HEK293 (cell line): Measurements from ENCODE around the gene SLC25A36.

Source experiments
- CTCF ChIA-PET: fragments of 350-600 bp; formaldehyde crosslinking; extraction: SDS; loops from one replicate; lab custom pipeline; 2021; ENCODE audit warnings: antibody characterized with exemption; lab: Yijun Ruan, JAX
- POLR2A ChIA-PET: fragments of 300-600 bp; formaldehyde crosslinking; extraction: SDS; loops from one replicate; lab custom pipeline; 2020; ENCODE audit warnings: antibody characterized with exemption, inconsistent platforms; lab: Yijun Ruan, JAX
- H3K27ac ChIP-seq: fragments of 200-500 bp; sonication (Bioruptor generic); 2 replicates; pipeline ENCODE4 v1.5.1; 2014; ENCODE audit warnings: low read depth, low read length, control low read depth, inconsistent platforms; ENCODE audit errors: extremely low read depth
- H3K36me3 ChIP-seq, 2 experiments: fragments of 200-500 bp in 1 of 2; sonication (Bioruptor generic) in 1 of 2; 1 replicate in 1 of 2; 2 replicates in 1 of 2; pipeline ENCODE4 v1.5.1; 2014 to 2017; ENCODE audit warnings: inconsistent platforms in 2 of 2, low read length in 2 of 2; ENCODE audit not compliant: control insufficient read depth in 2 of 2, insufficient read depth in 1 of 2
- H3K4me1 ChIP-seq: fragments of 200-500 bp; sonication (Bioruptor generic); 2 replicates; pipeline ENCODE4 v1.5.1; 2014; ENCODE audit warnings: mild to moderate bottlenecking, low read length, inconsistent platforms; ENCODE audit not compliant: control insufficient read depth, insufficient read depth
- H3K4me3 ChIP-seq: 2 replicates; pipeline ENCODE4 v1.5.1; 2011; ENCODE audit warnings: low read depth, mild to moderate bottlenecking, control low read depth, low read length, moderate library complexity
- H3K9me3 ChIP-seq: fragments of 200-500 bp; sonication (Bioruptor generic); 2 replicates; pipeline ENCODE4 v1.5.1; 2014; ENCODE audit warnings: low read depth, low read length, inconsistent platforms; ENCODE audit not compliant: control insufficient read depth, insufficient read depth
- MEIS1 ChIP-seq: sonication (generic); formaldehyde crosslinking; IDR thresholded peaks from 2 replicates; pipeline ENCODE4 v1.8.1; 2022; ENCODE audit warnings: missing genetic modification reagents, mild to moderate bottlenecking, borderline replicate concordance
- OSR2 ChIP-seq: fragments of 450-650 bp; formaldehyde crosslinking; IDR thresholded peaks from 2 replicates; pipeline ENCODE4 v1.5.1; 2016; ENCODE audit warnings: missing biosample characterization, missing genetic modification characterization
- REPIN1 ChIP-seq: fragments of 450-650 bp; formaldehyde crosslinking; IDR thresholded peaks from 2 replicates; pipeline ENCODE4 v1.5.1; 2017; ENCODE audit warnings: missing biosample characterization, missing genetic modification characterization, low read depth
- SP7 ChIP-seq: fragments of 450-650 bp; formaldehyde crosslinking; IDR thresholded peaks from 2 replicates; pipeline ENCODE4 v1.5.1; 2016; ENCODE audit warnings: missing biosample characterization, missing genetic modification characterization
- ZNF10 ChIP-seq: fragments of 450-650 bp; formaldehyde crosslinking; IDR thresholded peaks from 2 replicates; pipeline ENCODE4 v1.5.1; 2017; ENCODE audit warnings: missing biosample characterization, missing genetic modification characterization
- ZNF132 ChIP-seq: fragments of 450-650 bp; formaldehyde crosslinking; IDR thresholded peaks from 2 replicates; pipeline ENCODE4 v1.5.1; 2017; ENCODE audit warnings: missing biosample characterization, missing genetic modification characterization, borderline replicate concordance
- ZNF202 ChIP-seq: fragments of 450-650 bp; formaldehyde crosslinking; IDR thresholded peaks from 2 replicates; pipeline ENCODE4 v1.5.1; 2016; ENCODE audit warnings: missing biosample characterization, missing genetic modification characterization, borderline replicate concordance
- ZNF211 ChIP-seq: fragments of 450-650 bp; formaldehyde crosslinking; IDR thresholded peaks from 2 replicates; pipeline ENCODE4 v1.5.1; 2016; ENCODE audit warnings: low read depth, missing biosample characterization, missing genetic modification characterization
- ZNF214 ChIP-seq: fragments of 450-650 bp; formaldehyde crosslinking; IDR thresholded peaks from 2 replicates; pipeline ENCODE4 v1.5.1; 2017; ENCODE audit warnings: missing biosample characterization, mild to moderate bottlenecking, missing genetic modification characterization, borderline replicate concordance
- ZNF239 ChIP-seq: fragments of 450-650 bp; formaldehyde crosslinking; IDR thresholded peaks from 2 replicates; pipeline ENCODE4 v1.5.1; 2016; ENCODE audit warnings: missing biosample characterization, missing genetic modification characterization
- ZNF324 ChIP-seq: fragments of 450-650 bp; formaldehyde crosslinking; IDR thresholded peaks from 2 replicates; pipeline ENCODE4 v1.5.1; 2016; ENCODE audit warnings: missing biosample characterization, missing genetic modification characterization
- ZNF341 ChIP-seq: fragments of 450-650 bp; formaldehyde crosslinking; IDR thresholded peaks from 2 replicates; pipeline ENCODE4; 2016; ENCODE audit warnings: low read depth, missing biosample characterization, missing genetic modification characterization
- ZNF416 ChIP-seq: fragments of 450-650 bp; formaldehyde crosslinking; IDR thresholded peaks from 2 replicates; pipeline ENCODE4 v1.5.1; 2016; ENCODE audit warnings: missing biosample characterization, missing genetic modification characterization
- ZNF549 ChIP-seq: fragments of 450-650 bp; IDR thresholded peaks from 2 replicates; pipeline ENCODE4 v1.5.1; 2018; ENCODE audit warnings: missing biosample characterization, missing genetic modification characterization, mild to moderate bottlenecking, inconsistent platforms, moderate library complexity
- ZXDB ChIP-seq: fragments of 450-650 bp; formaldehyde crosslinking; IDR thresholded peaks from 2 replicates; pipeline ENCODE4 v1.5.1; 2016; ENCODE audit warnings: missing biosample characterization, missing genetic modification characterization
- TF ChIP-seq, protein P1 (sequence below): fragments of 450-650 bp; formaldehyde crosslinking; IDR thresholded peaks from 2 replicates; pipeline ENCODE4 v1.5.0; 2017; ENCODE audit warnings: missing biosample characterization, missing genetic modification characterization, borderline replicate concordance
- TF ChIP-seq, protein P2 (sequence below): fragments of 450-650 bp; formaldehyde crosslinking; IDR thresholded peaks from 2 replicates; pipeline ENCODE4 v1.5.1; 2017; ENCODE audit warnings: missing biosample characterization, mild to moderate bottlenecking, missing genetic modification characterization, moderate library complexity
- TF ChIP-seq, protein P3 (sequence below): fragments of 450-650 bp; IDR thresholded peaks from 2 replicates; pipeline ENCODE4 v1.5.1; 2018; ENCODE audit warnings: missing biosample characterization, mild to moderate bottlenecking, missing genetic modification characterization

Gene SLC25A36

DNA sequence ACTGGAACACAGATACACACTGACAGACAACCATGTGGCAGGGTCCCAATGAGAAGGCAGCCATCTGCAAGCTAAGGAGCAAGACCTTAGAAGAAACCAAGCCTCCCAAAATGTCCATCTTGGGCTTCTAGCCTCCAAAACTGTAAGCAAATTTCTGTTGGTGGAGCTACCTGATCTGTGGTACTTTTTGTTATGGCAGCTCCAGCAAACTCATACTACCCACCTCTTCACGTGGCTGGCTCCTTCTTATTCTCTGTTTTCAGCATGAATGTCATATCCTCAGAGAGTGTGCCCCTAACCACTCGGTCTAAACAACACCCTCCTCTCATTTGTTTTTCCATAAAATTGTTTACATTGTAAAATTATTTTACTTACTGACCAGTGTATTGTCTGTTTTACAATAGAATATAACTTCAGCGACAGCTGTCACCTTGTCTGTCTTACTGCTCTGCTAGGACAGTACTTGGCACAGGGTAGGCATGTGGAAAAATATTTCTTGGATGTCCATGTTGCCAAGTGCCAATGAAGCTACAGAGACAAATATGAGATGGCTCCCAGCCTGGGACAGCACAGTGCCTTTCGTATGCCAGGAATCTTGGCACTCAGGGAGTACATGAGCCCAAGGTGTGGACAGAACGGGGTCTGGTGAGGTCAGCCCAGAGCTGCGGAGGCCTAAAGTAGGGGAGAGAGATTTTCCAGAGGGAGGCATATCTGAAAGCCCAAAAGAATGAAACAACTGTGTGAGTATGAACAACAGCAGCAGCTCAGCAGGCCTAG, 17.4 kb upstream of the SLC25A36 start:
- no peaks in the 10 kb centered on the region for H3K4me1 ChIP-seq
- CTCF ChIA-PET: interaction anchor here (0.6 to 2.2 kb wide), 3 partner anchors 13 to 47 kb away, joined by 3 to 9 read pairs (median 3); no protein-coding TSS in a partner anchor
- H3K36me3 ChIP-seq: no peaks in the 10 kb centered on the region
- POLR2A ChIA-PET: no interaction called here
- TF ChIP-seq ZNF10 (no peak), ZXDB (tag by site-specific recombination) (no peak), ZNF416 (tag by site-specific recombination) (no peak), ZNF324 (tag by site-specific recombination) (no peak), MEIS1 (no peak), ZNF211 (tag by site-specific recombination) (no peak), OSR2 (tag by site-specific recombination) (no peak), ZNF549 (tag by site-specific recombination) (no peak)
- TF ChIP-seq, protein P1, sequence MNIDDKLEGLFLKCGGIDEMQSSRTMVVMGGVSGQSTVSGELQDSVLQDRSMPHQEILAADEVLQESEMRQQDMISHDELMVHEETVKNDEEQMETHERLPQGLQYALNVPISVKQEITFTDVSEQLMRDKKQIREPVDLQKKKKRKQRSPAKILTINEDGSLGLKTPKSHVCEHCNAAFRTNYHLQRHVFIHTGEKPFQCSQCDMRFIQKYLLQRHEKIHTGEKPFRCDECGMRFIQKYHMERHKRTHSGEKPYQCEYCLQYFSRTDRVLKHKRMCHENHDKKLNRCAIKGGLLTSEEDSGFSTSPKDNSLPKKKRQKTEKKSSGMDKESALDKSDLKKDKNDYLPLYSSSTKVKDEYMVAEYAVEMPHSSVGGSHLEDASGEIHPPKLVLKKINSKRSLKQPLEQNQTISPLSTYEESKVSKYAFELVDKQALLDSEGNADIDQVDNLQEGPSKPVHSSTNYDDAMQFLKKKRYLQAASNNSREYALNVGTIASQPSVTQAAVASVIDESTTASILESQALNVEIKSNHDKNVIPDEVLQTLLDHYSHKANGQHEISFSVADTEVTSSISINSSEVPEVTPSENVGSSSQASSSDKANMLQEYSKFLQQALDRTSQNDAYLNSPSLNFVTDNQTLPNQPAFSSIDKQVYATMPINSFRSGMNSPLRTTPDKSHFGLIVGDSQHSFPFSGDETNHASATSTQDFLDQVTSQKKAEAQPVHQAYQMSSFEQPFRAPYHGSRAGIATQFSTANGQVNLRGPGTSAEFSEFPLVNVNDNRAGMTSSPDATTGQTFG (tag by site-specific recombination): no peak
- TF ChIP-seq, all 188 proteins: peak for 0
- H3K27ac ChIP-seq: no peak overlapping the region
- no peaks in the 10 kb centered on the region for H3K9me3 ChIP-seq
- H3K4me3 ChIP-seq: no peak overlapping the region

DNA sequence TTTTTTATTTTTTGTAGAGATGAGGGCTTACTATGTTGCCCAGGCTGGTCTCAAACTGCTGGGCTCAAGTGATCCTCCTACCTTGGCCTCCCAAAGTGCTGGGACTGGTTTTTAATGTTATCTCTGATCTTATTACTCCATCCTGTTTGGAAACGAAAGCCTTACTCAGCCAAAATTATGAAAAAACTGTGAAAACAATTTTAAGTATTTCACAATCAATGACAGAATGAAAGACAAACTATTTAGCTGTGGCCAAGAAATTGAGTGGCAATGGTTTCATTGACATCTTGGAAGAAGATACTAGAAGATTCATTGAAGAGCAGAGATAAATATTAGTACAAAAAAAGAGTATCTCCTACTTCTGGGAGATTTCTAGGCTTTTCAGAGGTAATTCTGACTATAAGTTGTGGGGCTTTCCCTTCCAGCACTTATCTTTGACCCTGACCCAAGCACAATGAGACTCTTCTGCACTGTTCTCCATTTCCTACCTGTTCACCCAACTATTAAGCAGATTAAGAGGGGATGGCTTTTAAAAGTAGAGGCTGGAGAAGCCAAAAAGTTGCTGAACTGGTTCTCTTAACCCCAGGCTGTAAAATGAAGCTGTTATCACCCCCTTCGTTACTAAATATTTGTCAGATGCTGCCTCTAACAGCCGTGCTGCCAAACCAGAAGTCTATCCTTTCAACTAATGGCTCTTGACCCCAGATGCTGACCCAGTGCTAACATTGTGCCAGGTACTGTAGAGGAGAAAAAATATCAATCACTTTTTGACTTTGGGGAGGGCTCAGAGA, 14.2 kb upstream of the SLC25A36 start:
- Histone ChIP-seq H3K4me1 (no peaks in the 10 kb centered on the region), H3K36me3 (no peaks in the 10 kb centered on the region), H3K4me3 (no peak overlapping the region), H3K9me3 (no peaks in the 10 kb centered on the region), H3K27ac (no peak overlapping the region)
- TF ChIP-seq ZNF239 (tag by site-specific recombination) (no peak), ZNF202 (tag by site-specific recombination) (no peak), SP7 (tag by site-specific recombination) (no peak), ZNF132 (no peak), ZNF341 (tag by site-specific recombination) (no peak), ZNF214 (no peak), REPIN1 (no peak)
- TF ChIP-seq, protein P2, sequence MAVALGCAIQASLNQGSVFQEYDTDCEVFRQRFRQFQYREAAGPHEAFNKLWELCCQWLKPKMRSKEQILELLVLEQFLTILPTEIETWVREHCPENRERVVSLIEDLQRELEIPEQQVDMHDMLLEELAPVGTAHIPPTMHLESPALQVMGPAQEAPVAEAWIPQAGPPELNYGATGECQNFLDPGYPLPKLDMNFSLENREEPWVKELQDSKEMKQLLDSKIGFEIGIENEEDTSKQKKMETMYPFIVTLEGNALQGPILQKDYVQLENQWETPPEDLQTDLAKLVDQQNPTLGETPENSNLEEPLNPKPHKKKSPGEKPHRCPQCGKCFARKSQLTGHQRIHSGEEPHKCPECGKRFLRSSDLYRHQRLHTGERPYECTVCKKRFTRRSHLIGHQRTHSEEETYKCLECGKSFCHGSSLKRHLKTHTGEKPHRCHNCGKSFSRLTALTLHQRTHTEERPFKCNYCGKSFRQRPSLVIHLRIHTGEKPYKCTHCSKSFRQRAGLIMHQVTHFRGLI (tag by site-specific recombination): no peak
- TF ChIP-seq, protein P3, sequence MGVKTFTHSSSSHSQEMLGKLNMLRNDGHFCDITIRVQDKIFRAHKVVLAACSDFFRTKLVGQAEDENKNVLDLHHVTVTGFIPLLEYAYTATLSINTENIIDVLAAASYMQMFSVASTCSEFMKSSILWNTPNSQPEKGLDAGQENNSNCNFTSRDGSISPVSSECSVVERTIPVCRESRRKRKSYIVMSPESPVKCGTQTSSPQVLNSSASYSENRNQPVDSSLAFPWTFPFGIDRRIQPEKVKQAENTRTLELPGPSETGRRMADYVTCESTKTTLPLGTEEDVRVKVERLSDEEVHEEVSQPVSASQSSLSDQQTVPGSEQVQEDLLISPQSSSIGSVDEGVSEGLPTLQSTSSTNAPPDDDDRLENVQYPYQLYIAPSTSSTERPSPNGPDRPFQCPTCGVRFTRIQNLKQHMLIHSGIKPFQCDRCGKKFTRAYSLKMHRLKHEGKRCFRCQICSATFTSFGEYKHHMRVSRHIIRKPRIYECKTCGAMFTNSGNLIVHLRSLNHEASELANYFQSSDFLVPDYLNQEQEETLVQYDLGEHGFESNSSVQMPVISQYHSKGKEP (tag by site-specific recombination): no peak
- ChIA-PET CTCF (no interaction called here), POLR2A (no interaction called here)
